ENCODE measurements around the gene RALA.

RALA gene

DNA sequence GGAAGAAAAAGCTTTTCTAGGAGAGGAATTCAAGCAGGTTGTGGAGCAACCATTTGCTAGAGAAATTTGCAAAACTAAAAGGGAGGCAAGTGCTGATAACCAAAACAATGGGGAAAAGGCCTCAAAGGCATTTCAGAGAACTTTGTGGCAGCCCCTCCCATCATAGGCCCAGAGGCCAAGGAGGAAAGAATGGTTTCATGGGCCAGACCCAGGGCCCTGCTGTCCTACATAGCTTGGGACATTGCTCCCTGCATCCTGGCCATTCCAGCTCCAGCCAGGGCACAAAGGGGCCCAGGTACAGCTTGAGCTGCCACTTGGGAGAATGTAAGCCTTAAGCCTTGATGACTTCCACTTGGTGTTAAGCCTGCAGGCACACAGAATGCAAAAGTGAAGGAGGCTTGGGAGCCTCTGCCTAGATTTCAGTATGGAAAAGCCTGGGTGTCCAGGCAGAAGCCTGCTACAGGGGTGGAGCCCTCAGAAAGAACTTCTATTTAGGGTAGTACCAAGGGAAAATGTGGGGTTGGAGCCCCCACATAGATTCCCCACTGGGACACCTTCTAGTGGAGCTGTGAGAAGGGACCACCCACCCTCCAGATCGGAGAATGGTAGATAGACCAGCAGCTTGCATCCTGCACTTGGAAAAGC is 91.2 kb downstream of the RALA start:
- Histone ChIP-seq H3K27me3 (ENCODE audit: control insufficient read depth, insufficient read depth, low read length) (no peaks in the 10 kb centered on the region), H3K4me1 (ENCODE audit: control insufficient read depth, low read depth, low read length) (peaks cover 7% of the 10 kb centered on the region), H3K9ac (ENCODE audit: low read length) (no peak overlapping the region), H3K4me3 (ENCODE audit: low read length) (no peak overlapping the region), H3K36me3 (ENCODE audit: control insufficient read depth, low read depth, low read length) (no peaks in the 10 kb centered on the region), H3K9me3 (ENCODE audit: control insufficient read depth, low read depth, low read length) (peaks cover 6% of the 10 kb centered on the region), H3K27ac (ENCODE audit: low read length) (no peak overlapping the region)

- Histone ChIP-seq H3K27ac (ENCODE audit: low read length) (no peak overlapping the region), H3K4me1 (ENCODE audit: control insufficient read depth, low read depth, low read length) (peaks cover 23% of the 10 kb centered on the region), H3K36me3 (ENCODE audit: control insufficient read depth, low read depth, low read length) (no peaks in the 10 kb centered on the region), H3K9ac (ENCODE audit: low read length) (no peak overlapping the region), H3K4me3 (ENCODE audit: low read length) (no peak overlapping the region), H3K27me3 (ENCODE audit: control insufficient read depth, insufficient read depth, low read length) (no peaks in the 10 kb centered on the region), H3K9me3 (ENCODE audit: control insufficient read depth, low read depth, low read length) (no peaks in the 10 kb centered on the region)
Observed at GRCh38 chr7:39720586-39720985, 97.2 kb downstream of the RALA start.

GRCh38 chr7:39721345-39721744 is 98.0 kb downstream of the RALA start:
- H3K36me3 ChIP-seq (ENCODE audit: control insufficient read depth, low read depth, low read length): no peaks in the 10 kb centered on the region
- H3K4me1 ChIP-seq (ENCODE audit: control insufficient read depth, low read depth, low read length): peaks cover 23% of the 10 kb centered on the region
- H3K4me3 ChIP-seq (ENCODE audit: low read length): no peak overlapping the region
- no peak overlapping the region for H3K27ac ChIP-seq (ENCODE audit: low read length)
- H3K9ac ChIP-seq (ENCODE audit: low read length): no peak overlapping the region
- no peaks in the 10 kb centered on the region for H3K9me3 ChIP-seq (ENCODE audit: control insufficient read depth, low read depth, low read length)
- no peaks in the 10 kb centered on the region for H3K27me3 ChIP-seq (ENCODE audit: control insufficient read depth, insufficient read depth, low read length)

- Histone ChIP-seq H3K36me3 (ENCODE audit: control insufficient read depth, low read depth, low read length) (no peaks in the 10 kb centered on the region), H3K9ac (ENCODE audit: low read length) (no peak overlapping the region), H3K27ac (ENCODE audit: low read length) (no peak overlapping the region), H3K4me1 (ENCODE audit: control insufficient read depth, low read depth, low read length) (peaks cover 23% of the 10 kb centered on the region), H3K4me3 (ENCODE audit: low read length) (no peak overlapping the region), H3K9me3 (ENCODE audit: control insufficient read depth, low read depth, low read length) (no peaks in the 10 kb centered on the region), H3K27me3 (ENCODE audit: control insufficient read depth, insufficient read depth, low read length) (no peaks in the 10 kb centered on the region)
Observed at GRCh38 chr7:39721919-39722597, 98.7 kb downstream of the RALA start.

DNA sequence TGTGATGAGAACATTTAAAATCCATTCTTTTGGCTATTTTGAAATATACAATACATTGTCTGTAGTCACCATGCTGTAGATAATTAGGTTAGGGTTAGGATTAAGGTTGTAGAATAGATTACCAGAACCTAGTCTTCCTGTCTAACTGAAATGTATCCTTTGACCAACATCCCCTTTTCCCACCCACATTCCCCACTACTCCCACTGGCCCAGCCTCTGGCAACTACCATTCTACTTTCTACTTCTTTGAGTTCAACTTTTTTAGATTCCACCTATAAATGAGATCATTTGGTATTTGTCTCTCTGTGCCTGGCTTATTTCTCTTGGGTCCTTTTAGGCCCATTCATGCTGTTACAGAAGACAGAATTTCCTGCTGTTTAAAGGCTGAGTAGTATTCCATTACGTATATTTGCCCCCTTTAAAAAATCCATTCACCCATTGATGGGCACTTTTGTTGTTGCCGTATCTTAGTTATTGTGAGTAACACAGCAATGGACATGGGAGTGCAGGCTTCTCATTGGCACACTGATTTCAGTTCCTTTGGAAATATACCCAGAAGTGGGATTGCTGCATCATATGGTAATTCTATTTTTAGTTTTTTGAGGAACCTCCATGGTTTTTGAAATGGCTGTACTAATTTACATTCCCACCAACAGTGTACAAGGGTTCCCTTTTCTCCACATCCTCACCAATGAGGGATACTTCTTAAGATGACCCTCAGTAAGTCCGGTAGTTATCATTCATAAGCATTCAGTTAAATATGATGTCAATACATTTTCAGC is 104.0 kb downstream of the RALA start:
- no peak overlapping the region for H3K4me3 ChIP-seq (ENCODE audit: low read length)

DNA sequence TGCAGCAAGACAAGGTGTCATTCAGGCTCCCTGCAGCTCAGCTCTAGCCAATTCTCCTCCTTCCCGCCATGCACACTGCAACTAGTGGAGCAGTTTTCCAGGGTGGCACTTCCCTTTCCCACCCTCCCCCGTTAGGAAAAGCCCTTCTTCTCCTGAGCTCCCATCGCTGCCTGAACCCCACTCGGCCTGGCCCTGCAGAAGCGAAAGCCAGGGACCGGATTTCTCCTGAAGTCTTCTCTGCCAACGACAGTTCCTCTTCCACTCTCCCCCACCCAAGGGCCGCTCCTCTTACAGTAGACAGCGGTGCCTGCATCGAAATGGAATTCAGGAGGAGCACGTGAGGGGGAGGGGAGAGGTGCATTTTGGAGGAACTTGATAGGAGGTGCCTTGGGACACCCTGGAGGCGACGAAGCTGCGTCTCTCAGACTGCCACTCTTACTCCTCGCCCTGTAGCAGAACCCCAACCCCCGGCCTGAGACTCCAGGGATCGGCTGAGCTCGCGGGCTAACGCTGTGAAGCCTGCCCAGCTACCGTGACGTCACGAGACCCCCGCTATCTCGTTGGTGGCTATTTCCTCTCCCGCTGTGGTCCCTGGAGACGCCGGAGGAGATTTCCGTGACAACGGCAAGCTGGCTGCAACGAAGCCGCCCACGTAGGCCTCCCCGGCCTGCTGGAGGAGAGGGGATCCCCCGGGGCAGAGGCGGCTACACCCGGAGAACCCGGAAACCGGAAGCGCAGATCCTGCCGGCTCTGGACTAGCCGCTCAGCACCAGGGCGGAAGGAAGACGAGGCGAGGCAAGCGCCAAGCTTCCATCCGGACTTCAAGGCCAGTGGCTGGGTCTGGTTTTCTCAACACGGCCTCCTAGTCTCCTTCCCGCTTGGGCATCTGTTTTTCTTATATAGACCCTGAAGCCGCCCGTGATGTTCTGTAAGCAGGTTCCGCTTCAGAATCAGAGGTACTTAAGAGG is 109.7 kb downstream of the RALA start:
- H3K27me3 ChIP-seq (ENCODE audit: control insufficient read depth, insufficient read depth, low read length): peaks cover 5% of the 10 kb centered on the region
- no peaks in the 10 kb centered on the region for H3K9me3 ChIP-seq (ENCODE audit: control insufficient read depth, low read depth, low read length)
- no peaks in the 10 kb centered on the region for H3K36me3 ChIP-seq (ENCODE audit: control insufficient read depth, low read depth, low read length)
- peaks cover 21% of the 10 kb centered on the region for H3K4me1 ChIP-seq (ENCODE audit: control insufficient read depth, low read depth, low read length)
- peak overlapping the region; percentile 71 for H3K4me3 ChIP-seq (ENCODE audit: low read length)
- peak overlapping the region; percentile 61 for H3K9ac ChIP-seq (ENCODE audit: low read length)
- peak overlapping the region; percentile 14 for H3K27ac ChIP-seq (ENCODE audit: low read length)

More for the DNA sequence above, 104.0 kb downstream of the RALA start:
- Histone ChIP-seq H3K27ac (ENCODE audit: low read length) (no peak overlapping the region), H3K27me3 (ENCODE audit: control insufficient read depth, insufficient read depth, low read length) (peaks cover 5% of the 10 kb centered on the region), H3K9ac (ENCODE audit: low read length) (no peak overlapping the region), H3K36me3 (ENCODE audit: control insufficient read depth, low read depth, low read length) (no peaks in the 10 kb centered on the region), H3K9me3 (ENCODE audit: control insufficient read depth, low read depth, low read length) (no peaks in the 10 kb centered on the region), H3K4me1 (ENCODE audit: control insufficient read depth, low read depth, low read length) (peaks cover 5% of the 10 kb centered on the region)

DNA sequence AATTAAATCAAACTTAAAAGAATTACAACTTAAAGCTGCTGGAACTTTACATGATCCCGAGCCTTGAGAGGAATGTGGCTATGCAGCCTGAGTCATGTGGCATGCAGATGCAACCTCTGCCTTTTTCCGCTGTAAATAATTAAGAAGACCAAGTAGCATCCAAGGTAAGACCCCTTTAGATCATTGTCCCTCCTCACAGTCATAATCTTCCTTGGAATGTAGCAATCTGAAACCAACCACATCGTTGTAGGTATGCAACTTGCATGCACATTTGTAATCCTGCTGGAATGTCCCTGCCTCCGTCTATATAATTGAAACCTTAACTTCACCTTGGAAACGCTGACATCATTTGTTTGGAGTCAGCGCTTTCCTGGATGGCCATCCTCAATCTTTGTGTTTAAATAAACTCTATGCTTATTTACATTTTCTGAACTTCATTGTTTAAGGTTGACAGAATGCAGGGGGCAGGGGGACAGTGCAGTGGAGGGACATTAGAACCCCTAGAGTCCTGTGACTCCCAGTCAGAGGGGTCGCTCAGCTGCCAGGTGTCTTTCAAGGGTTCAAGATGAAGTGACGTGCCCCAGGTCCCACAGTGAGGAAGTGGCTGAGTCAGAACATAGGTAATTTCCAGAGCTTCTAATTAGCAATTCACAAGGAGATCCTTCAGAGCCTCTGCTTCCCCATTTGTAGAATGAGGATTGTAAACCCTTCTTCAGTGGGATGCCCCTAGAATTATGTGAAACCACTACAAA is 110.7 kb downstream of the RALA start:
- peaks cover 21% of the 10 kb centered on the region for H3K4me1 ChIP-seq (ENCODE audit: control insufficient read depth, low read depth, low read length)
- H3K27me3 ChIP-seq (ENCODE audit: control insufficient read depth, insufficient read depth, low read length): peaks cover 5% of the 10 kb centered on the region
- H3K27ac ChIP-seq (ENCODE audit: low read length): peak overlapping the region; percentile 14
- no peaks in the 10 kb centered on the region for H3K9me3 ChIP-seq (ENCODE audit: control insufficient read depth, low read depth, low read length)
- H3K36me3 ChIP-seq (ENCODE audit: control insufficient read depth, low read depth, low read length): no peaks in the 10 kb centered on the region
- peak overlapping the region; percentile 61 for H3K9ac ChIP-seq (ENCODE audit: low read length)
- peak overlapping the region; percentile 71 for H3K4me3 ChIP-seq (ENCODE audit: low read length)

DNA sequence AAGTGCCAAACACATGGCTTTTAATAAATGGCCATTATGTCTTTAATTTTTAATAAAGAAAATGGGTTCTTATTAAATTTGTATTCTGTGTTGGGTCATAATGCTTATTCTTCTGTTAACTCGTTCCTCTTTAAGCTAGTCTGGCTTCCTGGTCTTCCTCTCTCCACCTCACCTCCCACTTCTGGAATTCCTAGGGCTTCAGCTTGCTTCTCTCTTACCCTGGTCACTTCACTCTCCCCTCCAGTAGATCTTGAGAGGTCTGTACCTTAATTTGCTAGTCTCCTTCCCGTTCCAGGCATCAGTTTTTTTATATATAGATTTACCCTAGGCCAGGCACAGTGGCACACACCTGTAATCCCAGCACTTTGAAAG is 111.2 kb downstream of the RALA start:
- no peak overlapping the region for H3K27ac ChIP-seq (ENCODE audit: low read length)
- no peaks in the 10 kb centered on the region for H3K36me3 ChIP-seq (ENCODE audit: control insufficient read depth, low read depth, low read length)
- H3K27me3 ChIP-seq (ENCODE audit: control insufficient read depth, insufficient read depth, low read length): peaks cover 5% of the 10 kb centered on the region
- no peaks in the 10 kb centered on the region for H3K9me3 ChIP-seq (ENCODE audit: control insufficient read depth, low read depth, low read length)
- H3K9ac ChIP-seq (ENCODE audit: low read length): peak overlapping the region; percentile 61
- peaks cover 21% of the 10 kb centered on the region for H3K4me1 ChIP-seq (ENCODE audit: control insufficient read depth, low read depth, low read length)
- H3K4me3 ChIP-seq (ENCODE audit: low read length): peak overlapping the region; percentile 71

GRCh38 chr7:39735903-39736302 is 112.5 kb downstream of the RALA start:
- no peak overlapping the region for H3K9ac ChIP-seq (ENCODE audit: low read length)
- H3K27me3 ChIP-seq (ENCODE audit: control insufficient read depth, insufficient read depth, low read length): peaks cover 5% of the 10 kb centered on the region
- H3K27ac ChIP-seq (ENCODE audit: low read length): no peak overlapping the region
- no peaks in the 10 kb centered on the region for H3K9me3 ChIP-seq (ENCODE audit: control insufficient read depth, low read depth, low read length)
- H3K36me3 ChIP-seq (ENCODE audit: control insufficient read depth, low read depth, low read length): no peaks in the 10 kb centered on the region
- H3K4me3 ChIP-seq (ENCODE audit: low read length): no peak overlapping the region
- peaks cover 21% of the 10 kb centered on the region for H3K4me1 ChIP-seq (ENCODE audit: control insufficient read depth, low read depth, low read length)

- no peaks in the 10 kb centered on the region for H3K27me3 ChIP-seq (ENCODE audit: control insufficient read depth, insufficient read depth, low read length)
- no peak overlapping the region for H3K4me3 ChIP-seq (ENCODE audit: low read length)
- peaks cover 5% of the 10 kb centered on the region for H3K4me1 ChIP-seq (ENCODE audit: control insufficient read depth, low read depth, low read length)
- no peaks in the 10 kb centered on the region for H3K36me3 ChIP-seq (ENCODE audit: control insufficient read depth, low read depth, low read length)
- H3K9me3 ChIP-seq (ENCODE audit: control insufficient read depth, low read depth, low read length): no peaks in the 10 kb centered on the region
- H3K27ac ChIP-seq (ENCODE audit: low read length): no peak overlapping the region
- H3K9ac ChIP-seq (ENCODE audit: low read length): no peak overlapping the region
Observed at GRCh38 chr7:39741942-39742623, 118.7 kb downstream of the RALA start.
